Measurements from ENCODE around the gene LAMC1.

- TF ChIP-seq CTCF (optimal IDR thresholded peaks at IDR 0.05 in 1 of 3, IDR thresholded peaks at IDR 0.05 in 1 of 3, conservative IDR thresholded peaks at IDR 0.05 in 1 of 3; ENCODE audit: extremely low read depth in 1 of 3, insufficient read depth in 2 of 3, low read length in 3 of 3) (no peak), EZH2 (IDR thresholded peaks at IDR 0.05; ENCODE audit: low read length) (no peak)
Observed at GRCh38 chr1:182985876-182986275, 37.3 kb upstream of the LAMC1 start.

All from keratinocyte (primary cell).